ENCODE measurements around the gene ARAP1.

The ARAP1 gene

DNA sequence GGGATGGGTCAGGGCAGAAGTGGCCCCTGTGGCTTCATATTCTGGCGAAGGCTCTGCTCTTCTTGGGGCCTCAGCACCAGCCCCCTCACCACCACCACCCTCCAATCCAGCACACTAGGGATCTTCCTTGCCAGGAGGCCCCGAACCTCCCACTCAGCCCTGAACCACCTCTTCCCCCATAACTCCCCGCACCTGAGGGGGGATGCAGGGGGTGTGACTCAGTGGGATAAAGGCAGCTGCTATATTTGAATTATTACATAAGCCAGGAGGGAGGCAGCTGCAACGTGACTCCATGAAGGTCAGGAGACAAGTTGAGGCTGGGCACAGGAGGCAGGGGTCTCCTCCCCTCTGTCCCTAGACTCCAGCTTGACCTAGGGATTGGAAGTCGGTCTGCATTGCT is 72.3 kb downstream of the ARAP1 start:
- no peak for DNase-seq

DNA sequence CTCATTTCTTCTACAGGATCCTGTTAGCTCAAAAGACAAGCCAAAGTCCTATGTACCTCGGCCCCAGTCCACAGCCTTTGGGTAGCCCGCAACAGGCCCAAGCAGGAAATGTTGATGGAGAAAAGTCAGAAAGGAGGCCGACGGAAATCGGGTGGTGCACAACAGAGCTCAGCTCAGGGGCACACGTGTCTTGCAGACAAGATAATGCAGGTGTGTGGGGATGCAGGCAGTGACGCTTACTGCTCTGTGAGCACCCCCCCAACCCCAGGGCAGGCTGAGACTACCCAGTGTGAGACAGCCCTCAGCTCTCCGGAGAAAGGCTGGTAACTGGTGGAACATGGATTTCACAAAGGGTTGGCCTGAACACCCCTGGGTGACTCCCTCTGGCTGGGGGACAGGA is 73.7 kb downstream of the ARAP1 start:
- no peak for DNase-seq

DNA sequence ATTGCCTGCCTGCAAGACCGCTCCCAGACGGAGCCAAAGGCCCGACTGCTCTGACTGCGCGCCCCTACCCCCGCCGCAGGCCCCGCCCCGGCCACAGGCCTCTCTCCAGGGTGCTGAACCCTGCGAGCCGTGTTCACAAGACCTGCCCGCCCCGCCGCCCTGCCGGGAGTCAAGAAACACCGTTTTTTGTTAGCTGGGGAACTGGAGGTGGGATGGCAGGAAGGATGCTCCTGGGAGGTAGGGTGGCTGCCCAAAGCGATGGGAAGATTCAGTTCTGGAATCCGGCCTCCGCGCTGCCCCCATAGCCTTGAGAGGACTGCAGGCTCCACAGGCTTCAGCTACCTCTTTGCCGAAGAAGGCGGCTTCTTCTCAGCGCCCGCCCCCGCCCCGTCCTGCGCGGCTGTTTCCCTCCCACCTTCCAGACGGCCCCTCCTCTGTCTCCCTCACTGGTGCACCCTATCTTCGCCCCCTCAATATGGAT is 75.3 kb downstream of the ARAP1 start:
- DNase-seq, result peak; percentile 82

DNA sequence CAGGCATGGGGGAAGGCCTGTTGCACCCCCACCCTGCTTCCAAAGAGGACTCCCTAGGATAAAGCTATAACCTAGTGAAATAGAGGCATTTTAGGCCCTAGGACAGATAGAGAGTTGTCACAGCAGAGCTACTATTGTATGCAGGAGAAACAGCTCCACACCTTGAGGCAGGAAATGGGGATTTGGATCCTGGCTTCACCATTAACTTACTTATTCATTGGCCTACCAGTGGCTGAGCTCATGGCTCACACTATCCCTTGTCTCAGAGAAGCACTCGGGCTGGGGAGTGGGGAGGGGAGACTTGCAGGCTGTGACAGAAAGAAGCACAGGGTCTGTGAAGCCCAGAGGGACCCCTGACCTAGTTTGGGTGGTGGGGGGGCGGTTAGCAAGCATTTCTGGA is 77.0 kb downstream of the ARAP1 start:
- no peak for DNase-seq

DNA sequence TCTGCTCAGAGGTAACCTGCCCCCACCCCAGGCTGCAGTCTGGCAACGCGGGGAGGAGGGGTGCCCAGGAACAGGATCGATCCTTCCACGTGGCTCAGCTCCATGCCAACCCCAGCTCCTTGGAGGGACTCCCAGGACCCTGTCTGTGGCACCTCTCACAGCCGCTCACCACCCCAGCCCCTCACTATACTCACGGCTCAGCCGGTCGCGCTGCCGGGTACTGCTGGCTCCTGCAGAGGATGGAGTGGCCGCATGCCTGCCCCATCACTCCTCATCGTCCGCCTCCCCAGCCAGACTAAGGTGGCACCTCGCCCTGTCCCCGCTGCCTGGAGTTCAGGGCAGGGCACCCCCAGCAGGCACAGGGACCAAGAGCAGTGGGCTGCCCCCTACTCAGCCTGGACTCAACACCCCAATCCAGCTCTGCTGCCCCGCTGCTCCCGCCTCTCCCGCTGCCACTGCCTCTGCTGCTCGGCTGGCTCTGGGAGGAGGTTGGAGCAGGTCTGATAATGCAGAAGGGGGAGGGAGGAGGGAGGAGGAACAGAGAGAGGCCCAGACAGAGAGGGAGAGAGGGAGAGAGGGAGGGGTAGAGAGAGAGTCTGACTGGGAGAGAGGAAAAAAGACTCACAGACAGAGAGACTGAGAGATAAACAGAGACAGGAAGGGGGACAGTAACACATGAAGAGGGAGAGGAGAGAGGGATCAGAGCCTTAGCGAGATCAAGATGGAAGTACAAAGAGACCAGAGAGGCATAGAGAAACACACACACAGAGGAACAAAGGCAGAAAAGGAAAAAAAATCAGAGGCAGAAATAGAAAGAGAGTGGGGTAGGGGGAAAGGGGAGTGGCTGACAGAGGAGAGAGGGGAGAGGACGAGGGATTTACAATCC is 78.0 kb downstream of the ARAP1 start, which contains the start of gene PDE2A:
PDE2A (minus strand) TSS at position 480 of the 886 bp plus-strand sequence; CDS start at position 265, 215 bp downstream.
- DNase-seq, result no peak

DNA sequence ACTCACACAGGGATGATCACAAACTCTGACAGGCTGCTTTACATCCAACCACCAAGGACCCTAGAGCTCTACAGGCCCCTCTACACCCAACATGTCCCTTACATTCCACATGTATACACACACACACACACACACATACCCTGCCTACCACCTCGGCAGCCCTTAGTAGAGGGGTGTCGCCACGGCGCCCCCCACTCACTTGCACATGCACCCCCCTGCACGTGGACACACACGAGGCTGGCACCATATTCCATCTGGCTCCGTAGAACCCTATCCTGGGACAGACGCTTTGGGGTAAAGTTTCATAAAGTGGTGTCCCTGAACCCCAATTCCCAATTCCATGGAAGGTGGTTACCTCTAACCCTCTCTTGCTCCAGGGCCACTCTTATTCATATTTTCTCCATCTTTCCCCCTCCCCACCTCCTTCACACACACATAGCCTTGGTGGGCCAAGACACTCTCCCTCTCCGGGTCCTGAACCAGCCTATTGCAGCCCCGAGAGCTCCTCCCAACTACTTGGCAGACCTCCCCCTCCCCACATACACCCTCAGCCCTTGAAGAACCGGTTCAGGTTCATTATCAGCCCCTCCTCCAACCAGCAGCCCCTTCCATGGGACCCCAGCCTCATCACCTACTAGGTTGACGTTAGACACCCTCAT is 78.8 kb downstream of the ARAP1 start:
- no peak for DNase-seq

DNA sequence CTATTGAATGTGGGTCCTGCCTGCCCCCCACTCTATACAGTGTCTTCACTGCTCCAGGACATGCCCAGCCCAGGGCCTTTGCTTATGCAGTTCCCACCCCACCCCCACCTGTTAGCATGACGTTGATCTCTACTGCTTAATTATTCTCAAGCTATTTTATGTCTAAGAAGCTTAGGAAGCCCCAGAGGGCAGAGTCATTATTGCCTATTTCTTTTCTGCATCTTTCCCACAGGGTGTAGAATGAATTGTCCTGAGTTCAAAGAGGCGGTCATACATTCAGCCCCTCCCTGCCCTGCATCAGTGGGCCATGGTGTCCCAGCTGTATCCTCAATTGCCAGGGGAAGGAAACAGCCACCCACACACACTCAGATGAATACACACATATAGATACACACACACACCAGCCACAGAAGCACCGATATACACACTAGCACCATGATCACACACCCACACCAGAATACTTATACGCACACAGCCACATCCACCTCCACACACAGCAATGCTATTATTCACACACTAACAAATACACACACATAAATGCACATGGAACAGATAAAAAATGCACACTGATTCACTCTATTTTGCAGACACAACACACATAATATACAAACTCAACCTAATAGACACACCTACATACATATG is 79.5 kb downstream of the ARAP1 start:
- DNase-seq, result no peak

DNA sequence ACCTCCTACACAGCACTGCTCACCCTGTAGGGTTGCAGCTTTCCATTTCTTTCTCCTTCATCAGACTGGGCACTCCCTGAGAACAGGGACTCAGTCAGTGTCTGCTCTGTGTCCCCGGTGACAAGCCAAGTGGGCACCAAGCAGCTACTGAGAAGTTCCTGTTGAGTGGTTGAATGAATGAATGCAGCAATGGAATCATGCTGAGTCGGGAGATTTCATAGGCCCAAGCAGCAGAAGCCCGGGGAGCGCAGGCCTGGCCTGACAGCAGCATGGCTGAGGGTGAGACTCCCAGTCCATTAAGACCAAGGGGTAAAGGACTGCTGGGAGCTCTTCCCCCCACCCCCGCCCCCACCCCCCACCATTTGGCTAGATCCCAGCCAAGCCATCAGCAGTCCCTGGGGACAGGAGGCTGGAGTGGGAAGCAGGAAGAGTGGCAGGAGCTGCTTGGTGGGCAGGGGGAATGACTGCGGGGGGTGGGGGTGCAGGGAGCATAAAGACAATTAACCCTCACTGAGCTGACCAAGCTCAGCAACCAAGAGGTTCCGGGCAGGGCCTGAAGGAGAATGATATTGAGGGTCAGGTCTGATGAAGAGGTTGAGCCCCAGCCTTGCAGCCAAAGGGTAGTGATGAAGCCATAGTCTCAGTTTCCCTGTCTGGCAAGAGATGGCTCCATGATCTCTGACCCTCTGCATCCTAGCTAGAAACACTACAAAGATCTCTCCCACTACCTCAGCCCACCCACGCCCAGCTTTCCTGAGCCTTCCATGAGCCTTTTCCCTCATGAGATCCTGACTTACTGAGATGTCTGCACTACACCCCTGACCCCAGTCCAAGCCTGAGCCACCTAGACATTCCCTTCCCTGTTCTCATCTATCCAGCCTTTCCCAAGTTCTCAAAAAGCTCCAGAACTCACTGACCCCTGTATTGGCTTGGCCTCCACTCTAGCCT is 80.8 kb downstream of the ARAP1 start:
- DNase-seq, result no peak

DNA sequence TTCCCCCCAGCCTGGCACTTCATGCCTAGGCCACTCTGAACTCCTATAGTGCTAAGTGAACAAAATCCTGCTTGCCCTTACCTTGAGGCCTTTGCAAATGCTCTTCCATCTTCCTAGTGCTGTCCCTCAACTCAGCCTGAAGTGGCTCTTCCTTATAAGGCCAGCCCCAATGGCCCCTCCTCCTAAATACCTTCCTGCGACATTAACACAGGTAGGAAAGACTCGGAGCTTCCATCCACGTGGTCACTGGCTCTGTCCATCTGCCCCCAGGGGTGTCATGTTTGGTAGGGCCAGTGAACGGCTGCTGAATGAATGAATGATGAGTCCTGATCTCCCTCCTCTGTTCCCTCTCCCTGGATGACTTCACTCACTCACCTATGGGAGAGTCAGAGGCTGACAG is 82.2 kb downstream of the ARAP1 start:
- no peak for DNase-seq

DNA sequence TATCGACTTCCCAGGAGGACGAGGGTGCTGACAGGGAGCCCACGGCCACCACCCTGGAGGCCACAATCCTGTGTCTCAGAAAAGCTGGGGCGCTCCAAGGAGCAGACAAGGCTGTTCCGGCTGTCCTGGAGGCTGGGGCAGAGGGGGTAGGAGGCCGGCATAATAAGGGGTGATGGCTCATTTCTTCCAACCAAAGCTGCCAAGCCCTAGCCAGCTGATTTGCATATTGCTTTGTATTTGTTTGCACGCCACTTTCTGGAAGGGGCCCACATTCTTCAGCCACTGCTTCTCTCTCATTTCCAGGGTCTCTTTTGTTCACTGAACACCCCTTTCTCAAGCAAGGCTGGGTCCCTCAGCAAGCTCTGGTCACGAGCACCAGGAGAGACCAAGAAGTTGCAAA is 82.7 kb downstream of the ARAP1 start:
- no peak for DNase-seq

DNA sequence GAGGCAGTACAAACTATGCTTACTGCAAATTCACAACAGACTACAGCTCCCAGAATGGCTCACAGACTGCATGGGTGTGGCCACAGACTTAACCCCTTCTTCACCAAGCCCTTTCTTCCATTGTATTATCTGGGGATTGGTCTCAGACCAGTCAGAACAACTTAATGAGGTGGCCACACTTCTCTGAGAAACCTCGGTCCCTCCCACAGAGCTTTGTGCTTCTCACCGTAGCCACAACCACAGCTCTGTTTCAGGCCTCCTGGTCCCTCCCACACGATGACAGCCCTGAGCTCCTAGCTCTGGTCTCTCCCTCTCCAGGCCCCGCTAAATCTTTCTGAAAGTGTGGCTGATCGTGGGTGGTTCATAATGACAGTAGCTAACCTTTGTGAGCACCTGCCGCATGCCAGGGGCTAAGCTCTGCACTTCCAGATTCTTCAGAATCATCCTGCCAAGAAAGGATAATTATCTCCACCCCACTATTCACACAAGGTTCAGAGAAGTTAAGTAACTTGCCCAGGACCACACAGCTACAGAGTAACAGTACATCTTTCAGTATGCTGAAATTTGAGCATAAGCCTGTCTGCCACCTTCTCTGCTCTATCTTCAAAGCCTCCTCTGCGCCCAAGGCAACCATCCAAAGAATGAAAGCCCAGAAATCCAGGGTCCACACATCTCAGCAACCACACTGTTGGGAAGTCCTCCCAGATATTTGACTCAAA is 83.4 kb downstream of the ARAP1 start:
- DNase-seq, result peak; percentile 82

DNA sequence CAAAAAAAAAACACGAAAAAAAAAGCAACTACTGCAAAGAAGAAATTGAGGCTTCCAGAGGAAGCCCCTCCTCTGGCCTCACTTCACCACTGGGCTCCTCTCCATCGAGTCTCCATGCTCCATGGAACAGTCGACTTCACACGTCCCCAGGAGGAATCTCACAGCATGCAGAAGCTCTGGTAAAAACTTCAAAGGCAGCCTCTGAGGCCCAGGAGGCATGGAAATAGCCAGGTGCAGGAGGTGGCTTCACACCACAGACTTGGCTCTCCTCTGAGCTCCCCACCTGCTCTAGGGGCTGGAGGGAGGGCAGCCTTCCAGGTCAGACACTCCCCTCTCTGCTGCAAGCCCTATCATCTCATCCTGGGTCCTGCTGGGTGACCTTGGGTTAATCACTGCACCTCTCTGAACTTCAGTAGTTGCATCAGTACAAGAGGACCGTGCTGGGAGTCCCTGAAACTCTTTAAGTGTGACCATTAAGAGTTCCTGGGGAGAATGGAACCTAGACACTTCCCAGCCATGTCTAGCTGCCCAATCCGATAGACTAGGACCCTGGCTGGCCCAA is 86.2 kb downstream of the ARAP1 start:
- DNase-seq, result no peak

DNA sequence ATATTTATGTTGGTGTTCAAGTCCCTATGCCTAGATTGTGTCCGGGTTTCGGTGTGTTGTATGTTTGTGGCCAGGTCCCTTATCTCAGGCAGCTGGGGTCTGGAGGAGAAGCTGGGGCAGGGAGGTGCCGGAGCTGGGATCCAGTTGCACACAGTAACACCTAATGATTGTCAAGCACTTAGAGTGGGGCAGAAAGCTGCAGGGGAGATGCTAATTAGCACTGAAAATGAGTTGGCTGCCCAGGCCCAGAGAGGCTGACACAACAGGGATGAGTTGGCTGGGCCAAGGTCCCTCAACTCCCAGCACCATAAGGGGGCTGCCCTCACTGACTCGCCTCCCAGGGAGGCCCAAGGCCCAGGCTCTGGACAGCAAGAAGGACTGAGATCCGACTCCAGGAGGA is 90.2 kb downstream of the ARAP1 start:
- DNase-seq, result no peak

DNA sequence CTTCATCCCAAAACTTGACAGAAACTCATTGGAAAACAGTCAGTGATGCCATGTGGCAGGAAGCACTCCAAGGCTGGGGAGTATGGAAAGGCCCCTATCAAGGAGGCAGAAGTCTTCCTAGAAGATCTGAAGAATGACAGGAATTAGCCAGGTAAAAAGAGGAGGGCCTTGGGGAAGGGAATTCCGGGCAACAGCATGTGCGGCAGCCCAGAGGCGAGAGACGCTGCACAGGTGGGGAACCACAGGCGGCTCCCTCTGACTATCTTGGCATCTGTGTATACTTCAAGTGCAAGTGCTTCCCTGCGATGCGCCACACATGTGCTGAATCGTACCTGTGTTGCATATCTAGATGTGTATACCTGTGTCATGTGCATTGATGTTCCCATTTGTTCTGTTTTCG is 90.7 kb downstream of the ARAP1 start:
- DNase-seq, result no peak

DNA sequence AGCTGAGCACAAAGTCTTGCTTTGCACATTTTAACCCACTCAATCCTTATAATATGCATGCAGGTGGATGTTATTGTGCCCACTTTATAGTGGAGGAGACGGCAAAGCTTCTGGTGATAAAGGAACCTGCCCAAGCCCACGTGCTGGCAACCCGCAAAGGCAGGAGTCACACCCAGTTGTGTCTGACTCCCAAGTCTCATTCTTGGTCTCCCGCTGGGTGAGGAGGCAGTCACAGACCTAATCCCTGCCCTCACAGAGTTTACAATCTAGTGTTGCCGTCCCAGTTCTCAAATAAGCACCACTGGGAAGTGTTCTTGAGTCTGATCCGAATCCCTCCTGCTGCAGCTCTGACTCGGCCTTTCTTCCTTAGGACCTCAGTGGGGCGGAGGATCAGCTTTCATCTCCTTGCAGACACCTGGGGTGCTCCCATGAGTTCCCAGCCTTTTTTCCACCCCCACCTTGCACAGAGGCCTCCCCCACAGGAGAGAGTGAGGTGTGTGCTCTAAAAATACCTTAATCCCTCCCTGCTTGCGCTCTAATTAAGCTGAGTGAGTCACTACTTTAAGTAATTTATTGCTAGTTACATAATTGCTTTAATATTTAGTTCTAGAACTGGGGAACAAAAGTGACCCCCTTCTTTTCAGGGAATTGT is 93.1 kb downstream of the ARAP1 start:
- no peak for DNase-seq

DNA sequence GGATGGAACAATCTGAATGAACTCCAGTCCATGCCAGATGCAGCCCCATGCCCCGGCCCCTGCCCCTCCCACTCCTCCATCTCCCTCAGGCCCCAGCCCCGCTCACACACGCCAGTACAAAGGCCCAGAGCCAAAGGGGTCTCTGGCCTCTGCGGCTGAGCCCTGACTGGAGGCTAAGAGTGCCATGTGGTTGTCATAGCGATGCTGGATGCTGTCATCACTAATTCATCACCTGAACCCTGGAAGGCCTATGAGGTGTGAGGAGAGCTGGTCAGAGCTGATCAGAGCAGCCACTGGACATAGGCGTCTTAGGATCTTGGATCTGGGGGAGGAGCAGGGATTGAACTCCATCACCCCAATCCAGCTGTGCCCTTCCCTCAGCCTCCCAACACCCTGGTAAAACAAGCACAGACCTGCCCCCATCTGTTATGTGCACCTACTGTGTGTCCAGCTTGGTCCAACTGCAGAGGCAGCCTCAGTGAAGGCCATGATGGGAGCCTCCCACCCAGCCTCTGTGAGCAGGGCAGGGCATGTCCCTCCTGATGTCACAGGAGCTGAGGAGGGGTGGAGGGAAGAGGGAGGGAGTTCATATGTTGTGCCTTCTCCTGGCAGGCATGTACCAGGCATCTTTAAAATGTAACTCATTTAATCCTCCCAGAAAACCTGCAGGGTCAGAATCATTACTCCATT is 94.7 kb downstream of the ARAP1 start:
- DNase-seq, result no peak

DNA sequence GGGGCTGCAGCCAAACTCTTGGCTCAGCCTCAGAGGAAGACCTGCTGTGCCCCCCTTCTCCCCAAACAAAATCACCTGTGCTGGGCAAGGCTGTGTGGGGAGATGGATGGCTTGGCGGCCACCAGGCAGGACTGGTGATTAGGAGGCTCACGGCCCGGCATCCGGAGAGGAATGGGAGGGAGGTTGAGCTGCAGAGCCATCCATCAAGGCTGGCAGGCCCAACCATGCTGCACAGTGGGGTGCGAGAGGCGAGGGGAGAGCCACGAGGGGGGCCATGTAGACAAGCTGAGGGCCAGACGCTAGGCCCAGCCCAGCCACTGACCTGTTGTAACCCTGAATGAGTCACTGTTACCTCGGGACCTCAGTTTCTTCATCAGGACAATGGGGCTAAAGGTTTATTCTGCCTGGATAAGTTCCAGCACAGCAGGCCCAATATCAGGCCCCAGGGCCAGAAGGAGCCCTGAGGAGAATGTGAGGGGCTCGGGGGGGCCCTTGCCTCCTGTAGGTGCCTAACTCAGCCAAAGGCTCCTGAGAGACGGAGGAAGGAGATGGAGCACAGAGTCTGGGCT is 96.2 kb downstream of the ARAP1 start:
- DNase-seq, result no peak

DNA sequence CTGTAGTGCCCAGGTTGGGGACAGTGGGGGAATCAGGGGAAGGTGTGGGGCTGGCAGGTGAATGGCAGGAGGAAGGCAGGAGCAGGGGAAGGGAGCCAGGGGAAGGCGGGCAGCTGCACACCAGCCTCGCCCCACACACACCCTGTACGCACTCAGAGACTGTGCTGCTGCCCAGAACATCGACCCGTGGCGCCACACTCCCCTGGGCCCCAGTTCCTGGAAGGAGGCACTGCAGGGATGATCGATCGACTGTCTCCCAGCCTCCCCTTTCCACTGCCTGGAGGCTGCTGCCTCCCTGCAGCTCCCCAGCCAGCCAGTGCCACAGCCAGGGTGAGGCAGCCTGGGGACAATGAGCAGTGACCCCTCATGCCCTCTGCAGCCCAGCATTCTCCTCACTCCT is 97.2 kb downstream of the ARAP1 start:
- DNase-seq, result no peak

DNA sequence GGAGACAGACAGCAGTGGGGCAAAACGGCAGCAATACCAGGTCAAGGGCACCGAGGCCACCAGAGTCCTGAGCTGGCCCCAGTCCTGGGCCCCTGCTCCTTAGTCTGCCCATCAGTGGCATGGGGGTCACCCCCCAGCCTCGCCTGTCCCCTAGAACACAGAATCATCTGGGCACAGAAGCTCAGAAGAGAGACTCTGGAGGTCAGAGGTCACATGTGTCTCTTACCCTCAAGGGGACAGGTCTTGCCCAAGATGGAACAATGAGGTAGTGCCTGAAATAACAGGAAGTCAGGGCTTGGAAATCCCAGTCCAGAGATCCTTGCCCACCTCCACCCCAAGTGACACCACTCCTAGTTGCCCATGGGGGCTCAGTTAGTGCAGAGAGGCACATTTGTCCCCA is 98.6 kb downstream of the ARAP1 start:
- DNase-seq, result no peak

All from stimulated activated CD8-positive, alpha-beta memory T cell treated with anti-CD3 and anti-CD28 coated beads, Interleukin-4, amount 100 ng/mL, for 48 hours (primary cell).